Peyer's patch (tissue), 4 donors: ENCODE data around the gene ZNF618.

ENCODE experiments used
- POLR2A ChIP-seq, 2 donors: fragments of 450-650 bp; IDR thresholded peaks; one replicate each; pipeline ENCODE4 v1.5.1; 2017; ENCODE audit warnings: antibody characterized with exemption in 2 of 2, mild to moderate bottlenecking in 2 of 2, moderate library complexity in 2 of 2
- TF ChIP-seq, protein P1 (sequence below), 6 experiments: fragments of 450-650 bp in 4 of 6; fragments of 200-600 bp in 2 of 6; sonication (generic) in 1 of 6; IDR thresholded peaks; one replicate each; pipeline ENCODE4 v1.5.1; 2017 to 2019; ENCODE audit warnings: antibody characterized with exemption in 6 of 6, mild to moderate bottlenecking in 3 of 6, moderate library complexity in 1 of 6

GRCh38 chr9:113992276-113992951, 116.3 kb downstream of the ZNF618 start:
- TF ChIP-seq, protein P1, sequence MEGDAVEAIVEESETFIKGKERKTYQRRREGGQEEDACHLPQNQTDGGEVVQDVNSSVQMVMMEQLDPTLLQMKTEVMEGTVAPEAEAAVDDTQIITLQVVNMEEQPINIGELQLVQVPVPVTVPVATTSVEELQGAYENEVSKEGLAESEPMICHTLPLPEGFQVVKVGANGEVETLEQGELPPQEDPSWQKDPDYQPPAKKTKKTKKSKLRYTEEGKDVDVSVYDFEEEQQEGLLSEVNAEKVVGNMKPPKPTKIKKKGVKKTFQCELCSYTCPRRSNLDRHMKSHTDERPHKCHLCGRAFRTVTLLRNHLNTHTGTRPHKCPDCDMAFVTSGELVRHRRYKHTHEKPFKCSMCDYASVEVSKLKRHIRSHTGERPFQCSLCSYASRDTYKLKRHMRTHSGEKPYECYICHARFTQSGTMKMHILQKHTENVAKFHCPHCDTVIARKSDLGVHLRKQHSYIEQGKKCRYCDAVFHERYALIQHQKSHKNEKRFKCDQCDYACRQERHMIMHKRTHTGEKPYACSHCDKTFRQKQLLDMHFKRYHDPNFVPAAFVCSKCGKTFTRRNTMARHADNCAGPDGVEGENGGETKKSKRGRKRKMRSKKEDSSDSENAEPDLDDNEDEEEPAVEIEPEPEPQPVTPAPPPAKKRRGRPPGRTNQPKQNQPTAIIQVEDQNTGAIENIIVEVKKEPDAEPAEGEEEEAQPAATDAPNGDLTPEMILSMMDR (IDR thresholded peaks at IDR 0.05): no peak
- no peak for TF ChIP-seq POLR2A (IDR thresholded peaks at IDR 0.05)
